Islet of Langerhans (tissue), 1 donor: ENCODE measurements around the gene EPHB4.
"Not testable (repeated sequence)": the region's sequence is repeated elsewhere in the genome, so short reads cannot be mapped to it uniquely, and the experiment has no call there.

Source experiments
- FAIRE-seq: peaks from one replicate; lab custom pipeline; 2011; peaks lifted over from hg19 to GRCh38; lab: Jason Lieb, UNC

EPHB4 gene

DNA sequence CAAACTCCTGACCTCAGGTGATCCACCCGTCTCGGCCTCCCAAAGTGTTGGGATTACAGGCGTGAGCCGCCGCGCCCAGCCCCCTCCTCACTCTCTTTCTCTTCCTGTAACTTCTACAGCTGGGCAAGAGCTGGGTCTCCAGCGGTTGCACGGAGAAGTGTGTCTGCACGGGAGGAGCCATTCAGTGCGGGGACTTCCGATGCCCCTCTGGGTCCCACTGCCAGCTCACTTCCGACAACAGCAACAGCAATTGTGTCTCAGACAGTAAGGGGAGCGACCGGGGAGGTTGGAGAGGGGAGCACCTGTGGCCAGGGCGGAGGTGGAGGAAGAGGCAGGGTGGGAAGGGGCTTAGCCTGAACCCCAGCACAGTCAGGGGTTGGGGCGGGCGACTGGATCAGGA lies 41.4 kb downstream of the EPHB4 start:
- no peak for FAIRE-seq

DNA sequence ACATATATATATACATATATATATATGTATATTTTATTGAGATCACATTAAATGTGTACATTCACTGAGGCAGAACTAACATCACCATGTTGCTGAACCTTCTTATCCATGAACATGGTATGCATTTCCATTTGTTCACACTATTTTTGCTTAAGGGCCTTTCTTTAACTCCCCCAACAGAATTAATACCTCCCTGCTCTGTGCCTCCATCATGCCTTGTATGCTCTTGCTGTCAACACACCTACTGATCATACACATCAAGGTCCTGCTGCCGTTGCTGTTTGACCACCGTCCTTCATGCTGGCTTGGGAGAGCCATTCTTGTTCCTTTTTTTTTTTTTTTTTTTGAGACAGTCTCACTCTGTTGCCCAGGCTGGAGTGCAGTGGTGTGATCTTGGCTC lies 43.5 kb downstream of the EPHB4 start:
- no peak for FAIRE-seq

DNA sequence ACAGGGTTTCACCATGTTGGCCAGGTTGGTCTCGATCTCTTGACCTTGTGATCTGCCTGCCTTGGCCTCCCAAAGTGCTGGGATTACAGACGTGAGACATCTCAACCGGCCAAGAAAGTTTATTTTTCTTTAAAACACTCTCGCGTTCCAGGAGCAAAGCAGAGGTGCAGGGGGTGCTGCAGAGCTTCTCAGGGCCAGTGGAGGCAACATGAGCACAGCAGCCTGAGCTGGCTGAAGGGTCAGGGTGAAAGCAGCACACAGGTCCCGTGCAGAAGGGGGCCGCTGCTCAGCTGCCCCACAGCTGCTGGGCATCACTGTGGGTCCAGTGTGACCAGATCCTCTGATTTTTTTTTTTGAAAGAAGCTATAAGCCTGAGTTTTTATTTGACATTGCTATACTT lies 46.1 kb downstream of the EPHB4 start:
- no peak for FAIRE-seq

DNA sequence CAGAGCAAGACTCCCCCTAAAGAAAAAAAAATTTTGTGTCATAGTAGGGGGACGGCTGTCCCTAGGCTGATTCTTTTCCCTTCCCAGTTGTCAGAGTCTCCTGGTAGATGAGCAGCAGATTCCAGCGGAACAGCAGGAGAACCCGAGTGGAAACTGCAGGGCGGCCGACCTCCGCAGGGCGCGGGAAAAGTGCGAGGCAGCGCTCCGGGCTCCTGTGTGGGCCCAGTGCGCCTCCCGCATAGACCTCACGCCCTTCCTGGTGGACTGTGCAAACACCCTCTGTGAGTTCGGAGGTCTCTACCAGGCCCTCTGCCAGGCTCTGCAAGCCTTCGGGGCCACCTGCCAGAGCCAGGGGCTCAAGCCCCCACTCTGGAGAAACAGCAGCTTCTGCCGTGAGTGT lies 48.0 kb downstream of the EPHB4 start:
- FAIRE-seq, result no peak

DNA sequence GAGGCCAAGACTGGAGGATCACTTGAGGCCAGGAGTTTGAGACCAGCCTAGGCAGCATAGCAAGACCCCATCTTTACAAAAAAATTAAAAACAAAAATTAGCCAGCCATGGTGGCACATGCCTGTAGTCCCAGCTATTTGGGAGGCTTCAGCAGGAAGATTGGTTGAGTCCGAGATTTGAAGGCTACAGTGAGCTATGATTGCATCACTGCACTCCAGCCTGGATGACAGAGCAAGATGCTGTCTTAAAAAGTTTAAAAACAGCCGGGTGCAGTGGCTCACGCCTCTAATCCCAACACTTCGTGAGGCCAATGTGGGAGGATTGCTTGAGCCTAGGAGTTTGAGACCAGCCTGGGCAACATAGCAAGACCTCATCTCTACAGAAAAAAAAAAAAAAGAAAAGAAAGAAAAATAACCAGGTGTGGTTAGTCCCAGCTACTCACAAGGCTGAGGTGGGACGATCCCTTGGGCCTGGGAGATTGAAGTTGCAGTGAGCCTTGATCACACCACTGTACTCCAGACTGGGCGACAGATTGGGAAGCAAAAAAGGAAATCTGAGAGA lies 49.2 kb downstream of the EPHB4 start:
- FAIRE-seq, result no peak

DNA sequence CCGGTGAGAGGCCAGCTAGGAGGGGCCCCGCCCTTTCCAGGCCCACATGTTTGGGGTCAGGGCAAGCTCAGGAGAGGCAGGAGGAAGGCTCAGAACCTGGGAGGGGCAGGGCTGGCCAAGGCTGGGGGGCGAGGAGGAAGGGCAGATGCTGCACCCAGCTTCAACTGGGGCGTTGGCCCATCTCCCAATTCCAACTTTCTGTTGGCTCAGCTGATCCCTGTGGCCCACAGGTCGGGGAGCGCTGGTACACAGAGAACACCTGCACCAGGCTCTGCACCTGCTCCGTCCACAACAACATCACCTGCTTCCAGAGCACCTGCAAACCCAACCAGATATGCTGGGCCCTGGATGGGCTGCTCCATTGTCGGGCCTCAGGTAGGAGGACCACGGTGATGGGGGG lies 53.8 kb downstream of the EPHB4 start:
- FAIRE-seq, result no peak

DNA sequence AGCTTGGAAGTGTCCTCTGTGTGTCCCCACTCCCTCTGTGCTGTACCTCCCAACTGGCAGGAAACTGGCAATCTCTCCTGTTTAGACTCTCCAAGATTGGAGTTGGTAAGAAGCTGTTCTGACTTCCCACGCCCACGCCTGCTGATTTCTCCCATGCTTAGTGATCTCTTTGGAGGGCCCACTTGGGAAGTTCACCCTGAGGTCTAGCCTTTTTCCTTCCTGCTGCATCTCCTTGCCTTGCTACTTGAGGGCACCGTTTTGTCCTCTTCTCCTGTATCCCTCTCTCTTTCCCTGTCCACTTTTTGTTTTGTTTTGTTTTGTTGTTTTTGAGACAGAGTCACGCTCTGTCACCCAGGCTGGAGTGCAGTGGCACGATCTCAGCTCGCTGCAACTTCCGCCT lies 58.5 kb downstream of the EPHB4 start:
- no peak for FAIRE-seq

DNA sequence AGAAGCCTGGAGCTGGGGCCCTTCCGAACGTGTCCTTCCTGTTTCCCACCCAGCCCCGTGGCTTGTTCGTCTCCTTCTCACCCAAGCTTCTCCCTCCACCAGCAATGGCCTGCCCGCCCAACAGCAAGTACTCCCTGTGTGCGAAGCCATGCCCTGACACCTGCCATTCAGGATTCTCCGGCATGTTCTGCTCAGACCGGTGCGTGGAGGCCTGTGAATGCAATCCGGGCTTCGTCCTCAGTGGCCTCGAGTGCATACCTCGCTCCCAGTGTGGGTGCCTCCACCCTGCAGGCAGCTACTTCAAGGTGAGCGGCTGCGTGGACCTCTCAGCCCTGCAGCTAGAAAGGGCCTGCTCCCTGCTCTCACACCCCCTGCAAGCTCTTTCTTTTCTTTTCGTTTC lies 62.1 kb downstream of the EPHB4 start:
- no peak for FAIRE-seq

DNA sequence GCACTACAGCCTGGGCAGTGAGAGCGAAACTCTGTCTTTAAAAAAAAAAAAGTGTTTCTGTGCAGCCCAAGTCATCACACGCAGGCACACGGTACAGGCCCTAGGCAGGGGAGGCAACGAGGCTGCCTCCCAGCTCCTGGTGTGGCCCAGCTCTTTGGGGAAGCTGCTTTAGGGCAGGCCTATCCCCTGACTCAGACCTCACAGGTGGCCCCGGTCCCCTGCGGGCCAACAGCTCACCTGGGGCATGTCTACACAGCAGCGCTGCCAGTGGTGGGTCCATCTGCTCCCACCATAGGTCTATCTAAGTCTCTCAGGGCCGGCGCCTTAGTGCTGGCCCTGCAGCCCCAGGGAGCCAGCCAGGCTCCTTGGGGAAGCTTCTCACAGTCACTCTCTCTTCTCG lies 62.5 kb downstream of the EPHB4 start:
- no peak for FAIRE-seq

DNA sequence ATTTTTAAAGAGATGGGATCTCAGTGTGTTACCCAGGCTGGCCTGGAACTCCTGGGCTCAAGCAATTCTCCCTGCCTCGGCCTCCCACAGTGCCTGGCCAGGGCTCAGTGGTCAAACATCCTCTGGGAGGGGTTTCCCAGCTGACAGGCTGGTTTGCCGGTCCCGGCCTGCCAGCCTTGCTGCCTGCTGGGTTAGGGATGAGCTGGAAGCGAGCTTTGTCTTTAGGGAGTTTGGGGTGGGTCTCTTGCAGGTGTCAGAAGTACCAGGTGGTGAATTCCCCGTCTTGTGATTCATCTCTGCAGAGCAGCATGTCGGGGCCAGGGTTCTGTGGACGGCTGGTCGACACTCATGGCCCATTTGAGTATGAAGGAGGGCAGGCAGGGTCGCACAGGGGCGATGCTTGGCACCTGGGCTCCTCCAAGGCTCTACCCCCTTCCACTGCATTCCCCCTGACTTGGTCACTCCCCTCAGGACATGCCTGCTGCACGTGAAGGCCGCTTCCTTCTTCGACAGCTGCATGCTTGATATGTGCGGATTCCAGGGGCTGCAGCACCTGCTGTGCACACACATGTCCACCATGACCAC lies 63.7 kb downstream of the EPHB4 start:
- FAIRE-seq, result no peak

DNA sequence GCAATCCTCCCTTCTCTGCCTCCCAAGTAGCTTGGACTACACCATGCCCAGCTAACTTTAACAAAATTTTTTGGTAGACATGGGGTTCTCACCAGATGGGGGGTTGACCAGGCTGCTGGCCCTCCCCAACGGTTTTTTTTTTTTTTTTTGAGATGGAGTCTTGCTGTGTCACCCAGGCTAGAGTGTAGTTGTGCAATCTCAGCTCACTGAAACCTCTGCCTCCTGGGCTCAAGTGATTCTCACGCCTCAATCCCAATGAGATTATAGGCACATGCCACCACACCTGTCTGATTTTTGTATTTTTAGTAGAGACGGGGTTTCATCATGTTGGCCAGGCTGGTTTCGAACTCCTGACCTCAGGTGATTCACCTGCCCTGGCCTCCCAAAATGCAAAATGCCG lies 64.5 kb downstream of the EPHB4 start:
- FAIRE-seq, result not testable (repeated sequence)

DNA sequence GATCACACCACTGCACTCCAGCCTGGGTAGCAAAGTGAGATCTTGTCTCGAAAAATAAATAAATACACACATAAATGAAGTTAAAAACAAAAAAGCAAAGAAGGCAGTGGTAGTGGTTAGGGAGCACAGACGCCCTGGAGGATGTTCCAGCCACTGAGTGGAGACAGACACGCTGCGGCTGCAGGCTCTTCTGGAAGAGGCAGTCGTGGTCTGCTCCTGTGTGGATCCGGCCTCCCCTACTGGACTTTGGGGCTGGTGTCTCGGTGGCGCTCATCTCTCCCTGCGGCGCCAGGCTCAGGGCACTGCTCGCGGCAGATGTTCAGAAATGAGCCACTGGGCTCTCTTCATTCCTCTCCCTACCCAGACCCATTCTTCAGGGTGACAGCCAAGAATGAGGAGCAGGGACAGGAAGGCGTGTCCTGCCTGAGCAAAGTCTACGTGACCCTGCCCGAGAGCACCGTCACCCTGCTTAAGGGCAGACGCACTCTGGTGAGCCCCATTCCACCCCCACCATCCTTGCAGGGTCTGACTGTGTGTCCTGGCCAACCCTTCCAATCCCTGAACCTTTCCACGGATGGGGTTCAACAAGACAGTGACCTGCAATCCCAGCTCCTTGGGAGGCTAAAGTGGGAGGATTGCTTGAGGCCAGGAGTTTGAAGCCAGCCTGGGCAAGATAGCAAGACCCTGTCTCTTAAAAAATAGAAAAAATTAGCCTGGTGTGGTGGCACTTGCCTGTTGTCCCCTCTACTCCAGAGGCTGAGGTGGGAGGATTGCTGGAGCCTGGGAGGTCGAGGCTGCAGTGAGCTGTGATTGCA lies 67.8 kb downstream of the EPHB4 start:
- FAIRE-seq, result no peak

DNA sequence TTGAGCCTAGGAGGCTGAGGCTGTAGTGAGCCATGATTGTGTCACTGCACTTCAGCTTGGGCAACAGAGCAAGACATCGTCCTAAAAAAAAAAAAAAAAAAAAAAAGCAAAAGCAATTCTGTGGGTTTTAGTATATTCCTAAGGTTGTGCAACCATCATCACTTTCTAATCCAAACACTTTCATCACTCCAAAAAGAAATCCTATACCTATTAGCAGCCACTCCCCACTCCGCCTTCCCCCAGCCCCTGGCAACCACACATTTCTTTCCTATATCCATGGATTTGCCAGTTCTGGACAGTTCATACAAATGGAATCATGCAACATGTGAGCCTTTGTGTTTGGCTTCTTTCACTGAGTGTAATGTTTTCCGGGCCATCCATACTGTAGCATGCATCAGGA lies 73.6 kb downstream of the EPHB4 start:
- FAIRE-seq, result no peak

DNA sequence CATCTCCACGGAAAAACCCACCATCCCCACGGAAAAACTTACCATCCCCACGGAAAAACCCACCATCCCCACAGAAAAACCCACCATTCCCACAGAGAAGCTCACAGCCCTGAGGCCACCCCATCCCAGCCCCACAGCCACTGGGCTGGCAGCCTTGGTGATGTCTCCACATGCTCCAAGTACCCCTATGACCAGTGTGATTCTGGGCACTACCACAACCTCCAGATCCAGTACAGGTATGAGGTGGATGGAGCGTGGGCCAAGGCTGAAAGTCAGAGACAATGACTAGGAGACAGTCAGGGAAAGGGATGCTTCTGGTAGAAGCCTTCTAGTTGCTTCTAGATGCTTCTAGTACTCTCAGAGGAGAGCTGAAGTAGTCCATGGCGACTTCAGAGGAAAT lies 74.3 kb downstream of the EPHB4 start:
- no peak for FAIRE-seq
